ENCODE measurements around the gene PPP1R14B. TPM values are rescaled to one million over a fixed set of nuclear protein-coding genes. Genes with fewer than 3 reads are reported as not detected.

The PPP1R14B gene, protein sequence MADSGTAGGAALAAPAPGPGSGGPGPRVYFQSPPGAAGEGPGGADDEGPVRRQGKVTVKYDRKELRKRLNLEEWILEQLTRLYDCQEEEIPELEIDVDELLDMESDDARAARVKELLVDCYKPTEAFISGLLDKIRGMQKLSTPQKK
- total RNA-seq = 129 TPM
- long read RNA-seq, transcript PPP1R14B-201 (4 exons, 982 nt) = major isoform, 80 of 86 reads
- long read RNA-seq, partial matches to known transcripts = 0 of 86 reads
- long read RNA-seq, other reads (novel, unspliced or antisense) = 5 of 86 reads

- peak; percentile 95 for DNase-seq (ENCODE audit: missing footprints)
- intact Hi-C loops (cut with DNase I) = no loop called here
- peak; percentile 73 for ATAC-seq
These were observed at the start of gene PPP1R14B for GRCh38 chr11:64246871-64247728. TSS of gene PPP1R14B (minus strand) at chr11:64246943. CDS start at chr11:64246673, 270 bp downstream.

GRCh38 chr11:64296236-64296635, 49.5 kb upstream of the PPP1R14B start:
- intact Hi-C loops (cut with DNase I) = no loop called here
- DNase-seq (ENCODE audit: missing footprints) (no peak), ATAC-seq (no peak)

GRCh38 chr11:64295760-64296159, 49.0 kb upstream of the PPP1R14B start:
- no peak for DNase-seq (ENCODE audit: missing footprints)
- intact Hi-C loops (cut with DNase I) = no loop called here
- ATAC-seq = no peak

- ATAC-seq (no peak), DNase-seq (ENCODE audit: missing footprints) (no peak)
- intact Hi-C loops (cut with DNase I) = no loop called here
These were observed 48.0 kb upstream of the PPP1R14B start for GRCh38 chr11:64294774-64295173.

GRCh38 chr11:64292460-64293254, 45.9 kb upstream of the PPP1R14B start:
- ATAC-seq = no peak
- intact Hi-C loops (cut with DNase I) = no loop called here
- peak; percentile 47 for DNase-seq (ENCODE audit: missing footprints)

DNA sequence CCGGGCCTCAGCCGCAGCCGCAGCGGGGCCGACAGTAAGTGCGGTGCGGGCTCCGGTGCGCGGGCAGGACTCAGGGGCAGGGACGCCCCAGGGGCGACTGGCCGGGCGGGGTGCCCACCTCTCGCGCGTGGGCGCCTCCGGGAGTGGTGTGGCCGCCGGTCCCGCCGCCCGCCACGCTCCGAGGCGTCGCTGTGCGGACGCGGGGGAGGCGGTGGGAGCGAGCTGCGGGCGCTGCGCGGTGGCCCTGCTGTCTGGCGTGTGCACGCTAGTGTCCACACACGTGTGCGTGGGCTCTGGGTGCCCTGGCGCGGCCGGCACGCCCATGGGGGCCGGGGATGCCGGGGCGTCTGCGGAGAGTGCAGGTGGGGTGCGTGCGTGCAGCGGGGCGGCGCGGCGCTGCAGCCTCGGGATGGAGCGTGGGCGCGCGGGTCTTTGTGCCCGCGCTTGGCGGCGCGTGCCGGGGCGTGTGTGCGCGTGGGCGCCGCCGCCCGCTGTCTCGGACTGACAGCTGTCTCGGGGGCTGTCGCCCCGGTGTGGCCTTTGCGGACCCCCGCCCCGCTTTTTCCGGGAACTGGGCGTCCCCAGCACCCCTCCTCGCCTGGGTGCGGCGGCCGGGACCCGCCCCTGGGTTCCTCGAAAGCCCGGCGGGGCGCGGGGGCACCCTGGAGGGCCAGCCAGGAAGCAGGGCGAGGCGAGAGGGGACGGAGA, 45.2 kb upstream of the PPP1R14B start:
- ATAC-seq (no peak), DNase-seq (ENCODE audit: missing footprints) (peak; percentile 37)
- intact Hi-C loops (cut with DNase I) = no loop called here

DNA sequence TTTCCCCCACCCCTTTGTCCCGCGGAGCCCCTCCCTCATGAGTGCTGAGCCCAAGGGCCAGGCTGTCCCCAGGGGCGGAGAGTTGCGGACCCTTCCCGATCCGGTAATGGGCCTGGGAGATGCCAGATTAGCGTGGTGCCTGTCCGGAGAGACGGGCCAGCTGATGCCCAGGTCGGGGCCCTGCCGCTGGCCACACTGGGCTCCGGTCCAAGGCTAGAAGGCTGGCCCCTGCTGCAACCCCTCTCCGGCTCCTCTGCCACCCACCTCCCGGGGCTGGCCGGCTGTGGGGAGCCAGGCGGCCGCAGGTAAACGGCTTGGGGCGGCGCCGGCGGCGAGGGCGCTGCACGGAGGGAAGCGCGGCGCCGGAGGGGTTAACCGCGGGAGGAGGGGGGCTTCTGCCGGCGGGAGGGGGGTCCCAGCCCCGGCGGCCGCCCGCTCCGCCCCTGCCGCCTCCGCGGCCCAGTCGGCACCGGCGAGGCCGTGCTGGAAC, 44.6 kb upstream of the PPP1R14B start, which contains the start of gene KCNK4:
KCNK4 (plus strand) TSS at position 41 of the 490 bp plus-strand sequence. CDS start 1,717 bp downstream, outside the sequence.
- peak; percentile 22 for DNase-seq (ENCODE audit: missing footprints)
- intact Hi-C loops (cut with DNase I) = no loop called here
- no peak for ATAC-seq

GRCh38 chr11:64290352-64291261, 43.9 kb upstream of the PPP1R14B start:
- intact Hi-C loops (cut with DNase I) = no loop called here
- ATAC-seq (no peak), DNase-seq (ENCODE audit: missing footprints) (peak; percentile 40)

GRCh38 chr11:64289002-64289564, 42.3 kb upstream of the PPP1R14B start:
- DNase-seq (ENCODE audit: missing footprints) = peak; percentile 26
- ATAC-seq = no peak
- intact Hi-C loops (cut with DNase I) = loop anchor here (5.0 kb wide), 1 partner anchor 87 kb away; no protein-coding TSS in a partner anchor

GRCh38 chr11:64288353-64288750, 41.6 kb upstream of the PPP1R14B start:
- ATAC-seq (no peak), DNase-seq (ENCODE audit: missing footprints) (no peak)
- intact Hi-C loops (cut with DNase I) = loop anchor here (5.0 kb wide), 1 partner anchor 86 kb away; no protein-coding TSS in a partner anchor

- intact Hi-C loops (cut with DNase I) = loop anchor here (5.0 kb wide), 1 partner anchor 86 kb away; no protein-coding TSS in a partner anchor
- DNase-seq (ENCODE audit: missing footprints) (peak; percentile 50), ATAC-seq (no peak)
These were observed 41.1 kb upstream of the PPP1R14B start for GRCh38 chr11:64287676-64288352.

GRCh38 chr11:64286801-64287159, 40.0 kb upstream of the PPP1R14B start:
- intact Hi-C loops (cut with DNase I) = loop anchor here (5.0 kb wide), 1 partner anchor 84 kb away; no protein-coding TSS in a partner anchor
- ATAC-seq = no peak
- DNase-seq (ENCODE audit: missing footprints) = peak; percentile 68

DNA sequence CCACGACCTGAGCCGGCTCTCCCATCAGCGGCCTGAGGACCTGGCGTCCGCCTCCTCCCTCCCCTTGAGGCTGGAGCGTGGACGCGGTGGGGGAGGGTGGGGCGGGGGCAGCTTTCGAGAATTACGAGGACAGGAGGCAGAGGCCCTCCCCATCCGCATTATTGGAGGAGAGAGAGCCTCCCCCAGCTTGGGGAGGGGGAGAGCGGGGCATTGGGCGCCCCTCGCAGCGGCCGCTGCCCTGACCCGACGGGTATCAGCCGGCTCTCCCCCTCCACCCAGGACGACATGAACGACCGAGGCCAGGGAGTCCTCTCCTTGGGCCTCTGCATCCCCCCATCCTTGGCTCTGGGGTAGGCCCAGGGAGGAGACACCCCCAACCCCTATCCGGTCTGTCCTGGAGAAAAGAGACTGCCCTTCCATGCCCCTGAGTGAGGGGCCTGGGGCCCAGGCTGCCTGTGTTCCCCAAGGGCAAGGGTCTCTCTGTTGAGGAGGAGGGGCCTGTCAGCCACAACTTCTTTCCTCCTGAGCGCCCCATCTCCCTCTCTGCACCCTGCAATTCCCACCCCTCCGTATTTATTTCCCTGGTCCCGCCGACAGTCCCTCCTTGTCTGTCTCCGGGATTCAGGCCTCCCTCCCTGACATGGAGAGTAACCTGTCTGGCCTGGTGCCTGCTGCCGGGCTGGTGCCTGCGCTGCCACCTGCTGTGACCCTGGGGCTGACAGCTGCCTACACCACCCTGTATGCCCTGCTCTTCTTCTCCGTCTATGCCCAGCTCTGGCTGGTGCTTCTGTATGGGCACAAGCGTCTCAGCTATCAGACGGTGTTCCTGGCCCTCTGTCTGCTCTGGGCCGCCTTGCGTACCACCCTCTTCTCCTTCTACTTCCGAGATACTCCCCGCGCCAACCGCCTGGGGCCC, 39.4 kb upstream of the PPP1R14B start:
- intact Hi-C loops (cut with DNase I) = loop anchor here (1.0 to 5.0 kb wide), 3 partner anchors 16 to 84 kb away; partner anchors contain the start of gene ESRRA
- DNase-seq (ENCODE audit: missing footprints) (peak; percentile 17), ATAC-seq (no peak)

DNA sequence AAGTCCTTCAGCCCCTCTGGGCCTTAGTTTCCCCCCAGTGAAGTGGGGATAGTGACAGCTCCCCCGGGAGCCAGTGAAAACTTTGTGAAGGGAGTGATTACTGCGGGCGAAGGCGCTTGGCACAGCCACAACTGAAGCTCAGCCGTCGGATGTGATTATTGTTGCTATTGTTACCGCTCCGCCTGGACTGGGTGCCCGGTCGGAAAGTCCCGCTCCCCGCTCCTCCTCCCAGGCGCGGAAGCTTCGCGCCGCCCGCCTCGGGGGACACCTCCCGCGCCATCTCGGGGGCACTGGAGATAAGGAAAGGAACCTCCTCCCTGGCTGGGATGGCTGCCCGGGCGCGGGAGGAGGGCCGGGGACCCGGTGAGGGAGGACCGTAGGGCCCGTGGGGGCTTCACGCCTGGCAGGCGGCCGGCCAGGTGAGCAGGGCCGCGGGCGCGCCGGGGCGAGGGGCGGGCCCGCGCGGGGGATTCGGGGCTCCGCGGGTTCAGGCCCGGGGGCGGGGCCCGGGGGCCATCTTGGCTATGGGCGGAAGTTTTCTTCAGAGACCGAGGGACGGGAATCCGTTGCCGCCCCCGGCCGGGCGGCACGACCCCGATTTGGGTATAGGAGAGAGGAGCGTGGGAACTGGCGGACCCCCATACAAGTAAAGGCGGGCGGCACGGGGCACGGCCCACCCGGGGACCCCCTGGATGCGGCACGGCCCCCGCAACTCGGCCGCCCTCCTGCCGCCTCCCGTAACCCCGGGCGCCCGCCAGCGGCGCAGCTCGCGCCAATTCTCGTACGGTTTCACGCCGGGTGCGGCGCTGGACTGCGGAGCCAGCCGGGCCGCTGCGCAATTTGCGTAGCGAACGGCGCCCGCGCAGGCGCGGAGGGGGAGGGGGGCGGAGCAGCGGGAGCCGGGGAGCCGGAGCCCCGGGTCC, 38.5 kb upstream of the PPP1R14B start, which contains the start of gene GPR137:
GPR137 (plus strand) TSS at position 887 of the 923 bp plus-strand sequence. CDS start 677 bp downstream, outside the sequence.
- intact Hi-C loops (cut with DNase I) = loop anchor here (1.0 to 5.0 kb wide), 3 partner anchors 15 to 83 kb away; partner anchors contain the start of gene ESRRA
- DNase-seq (ENCODE audit: missing footprints) = peak; percentile 93
- peak; percentile 74 for ATAC-seq

Measured in Right ventricle myocardium inferior (tissue), 1 donor.